Gastroesophageal sphincter (tissue), 4 donors: ENCODE measurements around the gene COL6A2. TPM values are rescaled to one million over a fixed set of nuclear protein-coding genes. Genes with fewer than 3 reads are reported as not detected.
"Not testable (repeated sequence)": the region's sequence is repeated elsewhere in the genome, so short reads cannot be mapped to it uniquely, and the experiment has no call there.

Source experiments
- ATAC-seq: fragments of 150-250 bp; one replicate; pipeline ENCODE4 v1.9.1; 2016; ENCODE audit warnings: mild to moderate bottlenecking, moderate library complexity
- H3K27ac ChIP-seq, 4 donors: fragments of 200-600 bp; sonication (generic) in 3 of 4; 1 replicate in 3 of 4; 2 replicates in 1 of 4; pipeline ENCODE4 v1.5.1; 2016 to 2019
- H3K27me3 ChIP-seq: fragments of 200-600 bp; sonication (generic); one replicate; pipeline ENCODE4 v1.5.1; 2019
- H3K36me3 ChIP-seq, 2 donors: fragments of 200-600 bp; sonication (generic); one replicate each; pipeline ENCODE4 v1.5.1; 2019; ENCODE audit warnings: control low read depth in 1 of 2
- H3K4me1 ChIP-seq, 3 donors: fragments of 200-600 bp; sonication (generic); 1 replicate in 2 of 3; 2 replicates in 1 of 3; pipeline ENCODE4 v1.5.1; 2016 to 2019; ENCODE audit warnings: control low read depth in 2 of 3
- H3K4me3 ChIP-seq, 2 donors: fragments of 200-600 bp; sonication (generic); one replicate each; pipeline ENCODE4 v1.5.1; 2019; ENCODE audit warnings: mild to moderate bottlenecking in 1 of 2, moderate library complexity in 1 of 2
- H3K9me3 ChIP-seq, 3 donors: fragments of 200-600 bp; sonication (generic); one replicate each; pipeline ENCODE4 v1.5.1; 2017 to 2019; ENCODE audit warnings: control low read depth in 2 of 3
- CTCF ChIP-seq, 4 experiments: fragments of 200-600 bp in 2 of 4; fragments of 450-650 bp in 2 of 4; sonication (generic) in 1 of 4; IDR thresholded peaks; one replicate each; pipeline ENCODE4 v1.5.1; 2017 to 2019; ENCODE audit warnings: antibody characterized with exemption in 4 of 4, mild to moderate bottlenecking in 2 of 4, moderate library complexity in 2 of 4
- EP300 ChIP-seq: sonication (generic); formaldehyde crosslinking; IDR thresholded peaks from one replicate; pipeline ENCODE4 v1.6.1; 2017; ENCODE audit warnings: antibody characterized with exemption, mild to moderate bottlenecking
- POLR2A ChIP-seq, 2 donors: fragments of 450-650 bp; IDR thresholded peaks; one replicate each; pipeline ENCODE4 v1.6.1; 2017; ENCODE audit warnings: antibody characterized with exemption in 2 of 2, mild to moderate bottlenecking in 2 of 2, moderate library complexity in 1 of 2
- POLR2AphosphoS5 ChIP-seq: sonication (generic); formaldehyde crosslinking; IDR thresholded peaks from one replicate; pipeline ENCODE4 v1.6.1; 2017; ENCODE audit warnings: antibody characterized with exemption
- WGBS, 2 donors: methylation state at CpG; one replicate each; pipeline ENCODE4 v1.1.5; 2018; ENCODE audit warnings: low coverage in 1 of 2; 5-methylcytosine and 5-hydroxymethylcytosine counted together
- total RNA-seq, 4 donors: library from RNA; depleted of rRNA; stranded (reverse); fragments of >200 nt; gene quantifications; one replicate each; pipeline ENCODE4 v1.1.0, GENCODE V29; 2016

COL6A2 gene
- total RNA-seq, 4 donors from 2014 or later, result 720 to 1,286 (median 1,215) TPM

- no peaks in the 10 kb centered on the region for H3K36me3 ChIP-seq
- TF ChIP-seq POLR2AphosphoS5 (no peak), EP300 (no peak), POLR2A (IDR thresholded peaks at IDR 0.05) (no peak), CTCF (IDR thresholded peaks at IDR 0.05) (no peak)
- no peaks in the 10 kb centered on the region for H3K9me3 ChIP-seq
- H3K4me1 ChIP-seq, result peaks cover 0 to 18% (median 0%) of the 10 kb centered on the region in 3 donors
- no peak overlapping the region for H3K4me3 ChIP-seq
- WGBS, 2 donors, result 76 to 93% methylated on average over 4 of the region's 4 CpGs
- H3K27ac ChIP-seq, result no peak overlapping the region
- H3K27me3 ChIP-seq, result peaks cover 43% of the 10 kb centered on the region
- no peak for ATAC-seq
Observed at GRCh38 chr21:46163380-46163779, 65.5 kb downstream of the COL6A2 start.

DNA sequence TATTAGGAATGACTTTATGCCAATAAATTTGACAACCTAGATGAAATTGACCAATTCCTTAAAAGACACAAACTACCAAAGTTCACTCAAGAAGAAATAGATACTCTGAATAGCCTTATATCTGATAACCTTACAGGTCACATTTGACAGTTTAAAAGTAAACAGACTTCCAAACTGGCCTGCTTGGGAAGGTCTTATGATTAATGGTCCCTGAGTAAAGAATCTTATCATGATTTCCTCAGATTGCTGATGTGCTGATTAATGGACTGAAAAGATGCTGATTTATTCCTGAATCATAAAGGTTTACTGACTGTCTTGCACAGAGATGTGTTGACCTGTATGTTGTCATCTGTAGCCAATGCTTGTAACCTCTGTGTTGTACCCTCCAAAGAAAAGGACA is 67.2 kb downstream of the COL6A2 start:
- no peak for ATAC-seq
- no peak overlapping the region for H3K4me3 ChIP-seq
- TF ChIP-seq CTCF (IDR thresholded peaks at IDR 0.05) (no peak), POLR2A (IDR thresholded peaks at IDR 0.05) (no peak), POLR2AphosphoS5 (no peak), EP300 (no peak)

DNA sequence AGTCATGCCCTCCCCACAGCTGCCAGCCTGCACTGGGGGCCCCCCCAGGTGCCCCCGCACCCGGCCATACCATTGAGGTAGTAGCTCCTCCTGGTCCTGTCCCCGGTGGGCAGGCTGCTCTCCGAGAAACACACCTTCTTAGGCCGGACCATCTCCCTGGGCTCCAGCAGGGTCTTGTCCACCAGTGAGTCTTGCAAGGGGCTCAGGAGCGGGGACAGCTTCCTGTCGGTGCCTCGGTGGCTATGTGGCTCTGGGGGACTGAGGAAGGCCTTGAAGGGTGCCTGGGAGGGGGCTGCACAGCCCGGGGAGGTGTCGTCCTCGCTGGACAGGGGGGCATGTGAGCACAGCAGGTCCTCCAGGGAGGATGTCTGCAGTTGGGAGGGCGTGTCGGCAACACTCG is 70.3 kb downstream of the COL6A2 start:
- Histone ChIP-seq H3K27ac (no peak overlapping the region), H3K36me3 (no peaks in the 10 kb centered on the region), H3K27me3 (peaks cover 22% of the 10 kb centered on the region), H3K4me3 (no peak overlapping the region), H3K9me3 (peaks cover 0 to under 1% (median 0%) of the 10 kb centered on the region in 3 donors), H3K4me1 (no peaks in the 10 kb centered on the region)
- 93% methylated on average over 2 of the region's 14 CpGs; no CpG with 5 or more reads in 1 of the 2 donors for WGBS, 2 donors
- TF ChIP-seq CTCF (IDR thresholded peaks at IDR 0.05) (no peak), POLR2A (IDR thresholded peaks at IDR 0.05) (no peak), POLR2AphosphoS5 (no peak)
- no peak for ATAC-seq

More for the DNA sequence above, 67.2 kb downstream of the COL6A2 start:
- H3K27me3 ChIP-seq, result peaks cover 43% of the 10 kb centered on the region
- no peaks in the 10 kb centered on the region for H3K9me3 ChIP-seq
- no peaks in the 10 kb centered on the region for H3K36me3 ChIP-seq
- H3K4me1 ChIP-seq, result peaks cover 0 to 18% (median 0%) of the 10 kb centered on the region in 3 donors
- no peak overlapping the region for H3K27ac ChIP-seq

- 50 to 93% methylated on average over 2 to 3 of the region's 8 CpGs for WGBS, 2 donors
- Histone ChIP-seq H3K4me1 (no peaks in the 10 kb centered on the region), H3K4me3 (no peak overlapping the region), H3K36me3 (no peaks in the 10 kb centered on the region), H3K9me3 (peaks cover 0 to 6% (median 0%) of the 10 kb centered on the region in 3 donors), H3K27me3 (peaks cover 19% of the 10 kb centered on the region), H3K27ac (no peak overlapping the region)
- no peak for ATAC-seq
- TF ChIP-seq EP300, result no peak
- no peak for TF ChIP-seq POLR2A (IDR thresholded peaks at IDR 0.05)
- no peak for TF ChIP-seq POLR2AphosphoS5
- no peak for TF ChIP-seq CTCF (IDR thresholded peaks at IDR 0.05)
Observed at GRCh38 chr21:46168659-46169386, 70.9 kb downstream of the COL6A2 start.

DNA sequence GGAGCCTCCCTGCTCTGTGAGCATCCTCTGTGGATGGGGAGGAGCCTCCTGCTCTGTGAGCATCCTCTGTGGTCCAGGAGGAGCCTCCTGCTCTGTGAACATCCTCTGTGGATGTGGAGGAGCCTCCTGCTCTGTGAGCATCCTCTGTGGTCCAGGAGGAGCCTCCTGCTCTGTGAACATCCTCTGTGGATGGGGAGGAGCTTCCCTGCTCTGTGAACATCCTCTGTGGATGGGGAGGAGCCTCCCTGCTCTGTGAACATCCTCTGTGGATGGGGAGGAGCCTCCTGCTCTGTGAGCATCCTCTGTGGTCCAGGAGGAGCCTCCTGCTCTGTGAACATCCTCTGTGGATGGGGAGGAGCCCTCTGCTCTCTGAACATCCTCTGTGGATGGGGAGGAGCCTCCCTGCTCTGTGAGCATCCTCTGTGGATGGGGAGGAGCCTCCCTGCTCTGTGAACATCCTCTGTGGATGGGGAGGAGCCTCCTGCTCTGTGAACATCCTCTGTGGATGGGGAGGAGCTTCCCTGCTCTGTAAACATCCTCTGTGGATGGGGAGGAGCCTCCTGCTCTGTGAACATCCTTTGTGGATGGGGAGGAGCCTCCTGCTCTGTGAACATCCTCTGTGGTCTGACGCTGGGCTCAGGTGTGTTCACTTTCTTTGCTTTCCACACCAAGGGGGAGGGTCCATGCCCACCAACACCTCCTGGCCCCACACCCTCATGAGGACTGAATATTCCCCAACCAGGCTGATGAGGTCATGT is 72.7 kb downstream of the COL6A2 start:
- not testable (repeated sequence) for H3K36me3 ChIP-seq, ATAC-seq, H3K27me3 ChIP-seq, H3K4me1 ChIP-seq, H3K27ac ChIP-seq, H3K4me3 ChIP-seq
- 60% methylated on average over 1 of the region's 1 CpG; no CpG with 5 or more reads in 1 of the 2 donors for WGBS, 2 donors
- peaks cover 0 to 17% (median 0%) of the 10 kb centered on the region in 3 donors for H3K9me3 ChIP-seq
